Ovary (tissue), 3 donors: Measurements from ENCODE around the gene NDC1.

Source experiments
- CTCF ChIP-seq, 3 donors: fragments of 450-650 bp in 2 of 3; fragments of 200-600 bp in 1 of 3; IDR thresholded peaks; one replicate each; pipeline versions ENCODE4 v1.5.1 to v1.8.0; 2016 to 2022; ENCODE audit warnings: antibody characterized with exemption in 3 of 3, mild to moderate bottlenecking in 1 of 3
- POLR2A ChIP-seq: fragments of 450-650 bp; IDR thresholded peaks from one replicate; pipeline ENCODE4 v1.6.1; 2017; ENCODE audit warnings: antibody characterized with exemption, mild to moderate bottlenecking, moderate library complexity
- donor health status: DM: no; HTN: no; CAD: no.

- TF ChIP-seq CTCF (IDR thresholded peaks at IDR 0.05) (no peak), POLR2A (no peak)
These were observed at the start of gene NDC1 for GRCh38 chr1:53837924-53838653.
